ENCODE measurements around the gene ZNF580.

GRCh38 chr19:55667958-55668357 is 27.2 kb downstream of the ZNF580 start:
- TF ChIP-seq CTCF (IDR thresholded peaks at IDR 0.05) (no peak), EZH2 (IDR thresholded peaks at IDR 0.05) (no peak)

Measured in neural progenitor cell (in vitro differentiated cells).